Measurements from ENCODE around the gene MTARC2. TPM values are rescaled to one million over a fixed set of nuclear protein-coding genes. Genes with fewer than 3 reads are reported as not detected.

Gene MTARC2
- total RNA-seq, 1 experiment from 2014 or later = 13.3 TPM

- Histone ChIP-seq H3K9me3 (ENCODE audit: low read length) (no peaks in the 10 kb centered on the region), H3K4me1 (ENCODE audit: insufficient read depth, low read length) (peaks cover 14% of the 10 kb centered on the region; the same call in 1 of the 2 replicates), H4K20me1 (ENCODE audit: low read length) (no peaks in the 10 kb centered on the region), H3K9ac (ENCODE audit: low read length) (no peak overlapping the region), H3K9me2 (replicated peaks; ENCODE audit: low read length) (no peaks in the 10 kb centered on the region), H3K27me3 (ENCODE audit: low read length) (no peaks in the 10 kb centered on the region), H3K79me2 (ENCODE audit: low read length) (no peaks in the 10 kb centered on the region), H3K4me3 (ENCODE audit: low read length) (no peak overlapping the region), H3F3A (ENCODE audit: low read length, unreplicated experiment) (no peaks in the 10 kb centered on the region), H3K36me3 (ENCODE audit: low read depth, low read length) (peaks cover 37% of the 10 kb centered on the region), H2AFZ (ENCODE audit: low read length) (no peak overlapping the region), H3K4me2 (ENCODE audit: low read length) (no peak overlapping the region), H3K27ac (ENCODE audit: low read length) (0 out of 2 replicates have a peak overlapping the region, but pooled peaks have one; percentile 2)
- BruUV-seq (replicated peaks) = no TSS peak
- intact Hi-C loops (cut with micrococcal nuclease) = no loop called here
- TF ChIP-seq EZH2phosphoT487 (IDR thresholded peaks at IDR 0.05; ENCODE audit: borderline replicate concordance, low read length) = no peak
- no peak for TF ChIP-seq EZH2 (IDR thresholded peaks at IDR 0.05; ENCODE audit: low read length, unreplicated experiment)
- TF ChIP-seq CTCF (conservative IDR thresholded peaks at IDR 0.05; ENCODE audit: low read depth, low read length) = no peak
- DNase-seq (peak; percentile 25), ATAC-seq (peak; percentile 16; the same call in 1 of the 2 replicates)
- CTCF ChIA-PET = no interaction called here
- POLR2A ChIA-PET (ENCODE audit: unreplicated experiment) = no interaction called here
Observed at GRCh38 chr1:220797553-220797952, 49.4 kb downstream of the MTARC2 start.

- H4K20me1 ChIP-seq (ENCODE audit: low read length) = no peaks in the 10 kb centered on the region
- no peaks in the 10 kb centered on the region for H3K27me3 ChIP-seq (ENCODE audit: low read length)
- TF ChIP-seq EZH2phosphoT487 (IDR thresholded peaks at IDR 0.05; ENCODE audit: borderline replicate concordance, low read length) = no peak
- TF ChIP-seq CTCF (conservative IDR thresholded peaks at IDR 0.05; ENCODE audit: low read depth, low read length) = no peak
- no peak for TF ChIP-seq EZH2 (IDR thresholded peaks at IDR 0.05; ENCODE audit: low read length, unreplicated experiment)
- H3K4me3 ChIP-seq (ENCODE audit: low read length) = no peak overlapping the region
- peaks cover 34% of the 10 kb centered on the region for H3K36me3 ChIP-seq (ENCODE audit: low read depth, low read length)
- H3K4me2 ChIP-seq (ENCODE audit: low read length) = no peak overlapping the region
- H3K9ac ChIP-seq (ENCODE audit: low read length) = no peak overlapping the region
- no peaks in the 10 kb centered on the region for H3K79me2 ChIP-seq (ENCODE audit: low read length)
- ChIA-PET POLR2A (ENCODE audit: unreplicated experiment) (no interaction called here), CTCF (no interaction called here)
- no peaks in the 10 kb centered on the region for H3F3A ChIP-seq (ENCODE audit: low read length, unreplicated experiment)
- ATAC-seq (peak; percentile 51), DNase-seq (peak; percentile 72)
- H3K4me1 ChIP-seq (ENCODE audit: insufficient read depth, low read length) = peaks cover 14% of the 10 kb centered on the region; the same call in 1 of the 2 replicates
- no peak overlapping the region for H2AFZ ChIP-seq (ENCODE audit: low read length)
- BruUV-seq (replicated peaks) = no TSS peak
- no peak overlapping the region for H3K27ac ChIP-seq (ENCODE audit: low read length)
- no peaks in the 10 kb centered on the region for H3K9me2 ChIP-seq (replicated peaks; ENCODE audit: low read length)
- intact Hi-C loops (cut with micrococcal nuclease) = no loop called here
- H3K9me3 ChIP-seq (ENCODE audit: low read length) = no peaks in the 10 kb centered on the region
Observed at GRCh38 chr1:220798338-220798737, 50.2 kb downstream of the MTARC2 start.

GRCh38 chr1:220800262-220800661 is 52.1 kb downstream of the MTARC2 start:
- DNase-seq (no peak), ATAC-seq (no peak)
- Histone ChIP-seq H3K27ac (ENCODE audit: low read length) (no peak overlapping the region), H3K9ac (ENCODE audit: low read length) (no peak overlapping the region), H4K20me1 (ENCODE audit: low read length) (no peaks in the 10 kb centered on the region), H3K9me3 (ENCODE audit: low read length) (no peaks in the 10 kb centered on the region), H3K27me3 (ENCODE audit: low read length) (no peaks in the 10 kb centered on the region), H3K36me3 (ENCODE audit: low read depth, low read length) (peaks cover 36% of the 10 kb centered on the region), H2AFZ (ENCODE audit: low read length) (no peak overlapping the region), H3K4me1 (ENCODE audit: insufficient read depth, low read length) (peaks cover 14% of the 10 kb centered on the region; the same call in 1 of the 2 replicates), H3K9me2 (replicated peaks; ENCODE audit: low read length) (no peaks in the 10 kb centered on the region), H3K4me3 (ENCODE audit: low read length) (no peak overlapping the region), H3F3A (ENCODE audit: low read length, unreplicated experiment) (no peaks in the 10 kb centered on the region), H3K4me2 (ENCODE audit: low read length) (no peak overlapping the region), H3K79me2 (ENCODE audit: low read length) (no peaks in the 10 kb centered on the region)
- POLR2A ChIA-PET (ENCODE audit: unreplicated experiment) = no interaction called here
- CTCF ChIA-PET = interaction anchor here (1.1 kb wide), 1 partner anchor 14 kb away, joined by 3 read pairs; no protein-coding TSS in a partner anchor
- intact Hi-C loops (cut with micrococcal nuclease) = loop anchor here (5.0 kb wide), 2 partner anchors 503 to 518 kb away; no protein-coding TSS in a partner anchor
- BruUV-seq (replicated peaks) = no TSS peak
- TF ChIP-seq EZH2phosphoT487 (IDR thresholded peaks at IDR 0.05; ENCODE audit: borderline replicate concordance, low read length) (no peak), CTCF (conservative IDR thresholded peaks at IDR 0.05; ENCODE audit: low read depth, low read length) (no peak), EZH2 (IDR thresholded peaks at IDR 0.05; ENCODE audit: low read length, unreplicated experiment) (no peak)

Measured in PC-3 (cell line).